IPS-18a (cell line): Measurements from ENCODE around the gene LMX1A.

Experiments
- H3K27ac ChIP-seq: one replicate; pipeline ENCODE4 v1.5.1; 2013; ENCODE audit warnings: low read length
- H3K27me3 ChIP-seq: one replicate; pipeline ENCODE4 v1.6.1; 2013; ENCODE audit warnings: mild to moderate bottlenecking, low read length; ENCODE audit not compliant: control insufficient read depth, insufficient read depth
- H3K36me3 ChIP-seq: one replicate; pipeline ENCODE4 v1.6.1; 2013; ENCODE audit warnings: low read depth, low read length; ENCODE audit not compliant: control insufficient read depth
- H3K4me1 ChIP-seq: one replicate; pipeline ENCODE4 v1.6.1; 2013; ENCODE audit warnings: low read depth, low read length; ENCODE audit not compliant: control insufficient read depth
- H3K4me3 ChIP-seq: one replicate; pipeline ENCODE4 v1.5.1; 2013; ENCODE audit warnings: low read length
- H3K9ac ChIP-seq: one replicate; pipeline ENCODE4 v1.6.1; 2013; ENCODE audit warnings: mild to moderate bottlenecking, low read length, moderate library complexity
- H3K9me3 ChIP-seq: one replicate; pipeline ENCODE4 v1.6.1; 2013; ENCODE audit warnings: low read depth, low read length; ENCODE audit not compliant: control insufficient read depth

The LMX1A gene

GRCh38 chr1:165287781-165288180 is 68.7 kb downstream of the LMX1A start:
- H3K27ac ChIP-seq: no peak overlapping the region
- no peaks in the 10 kb centered on the region for H3K27me3 ChIP-seq
- H3K4me1 ChIP-seq: peaks cover 3% of the 10 kb centered on the region
- no peaks in the 10 kb centered on the region for H3K9me3 ChIP-seq
- no peaks in the 10 kb centered on the region for H3K36me3 ChIP-seq
- no peak overlapping the region for H3K4me3 ChIP-seq
- no peak overlapping the region for H3K9ac ChIP-seq

DNA sequence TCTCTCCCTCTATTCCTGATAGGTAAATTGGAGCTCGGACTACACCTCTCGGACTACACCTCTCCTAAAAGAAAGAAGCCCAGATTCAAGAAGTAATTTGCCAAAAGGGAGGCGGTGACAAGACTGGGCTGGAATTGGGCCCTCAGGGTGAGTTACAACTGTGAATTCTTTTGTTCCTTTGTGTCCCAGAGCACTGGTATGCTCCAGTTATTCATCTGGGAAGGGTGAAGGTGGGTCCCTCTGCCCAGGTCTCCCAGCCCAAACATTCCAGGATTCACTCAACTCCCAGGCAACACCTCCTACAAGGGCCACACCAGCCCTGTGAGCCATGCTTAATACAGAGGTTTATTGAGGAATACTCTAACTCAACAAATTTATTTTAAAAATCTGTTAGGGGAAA is 69.2 kb downstream of the LMX1A start:
- no peak overlapping the region for H3K9ac ChIP-seq
- H3K4me3 ChIP-seq: no peak overlapping the region
- H3K27ac ChIP-seq: no peak overlapping the region
- no peaks in the 10 kb centered on the region for H3K27me3 ChIP-seq
- H3K36me3 ChIP-seq: no peaks in the 10 kb centered on the region
- H3K4me1 ChIP-seq: peaks cover 3% of the 10 kb centered on the region
- H3K9me3 ChIP-seq: no peaks in the 10 kb centered on the region

GRCh38 chr1:165284454-165284853 is 72.1 kb downstream of the LMX1A start:
- Histone ChIP-seq H3K9me3 (no peaks in the 10 kb centered on the region), H3K4me1 (peaks cover 17% of the 10 kb centered on the region), H3K36me3 (no peaks in the 10 kb centered on the region), H3K9ac (no peak overlapping the region), H3K27me3 (no peaks in the 10 kb centered on the region), H3K4me3 (no peak overlapping the region), H3K27ac (no peak overlapping the region)

GRCh38 chr1:165281207-165281901 is 75.2 kb downstream of the LMX1A start:
- H3K27ac ChIP-seq: no peak overlapping the region
- no peaks in the 10 kb centered on the region for H3K36me3 ChIP-seq
- no peaks in the 10 kb centered on the region for H3K27me3 ChIP-seq
- H3K9ac ChIP-seq: no peak overlapping the region
- peaks cover 15% of the 10 kb centered on the region for H3K4me1 ChIP-seq
- no peaks in the 10 kb centered on the region for H3K9me3 ChIP-seq
- no peak overlapping the region for H3K4me3 ChIP-seq

DNA sequence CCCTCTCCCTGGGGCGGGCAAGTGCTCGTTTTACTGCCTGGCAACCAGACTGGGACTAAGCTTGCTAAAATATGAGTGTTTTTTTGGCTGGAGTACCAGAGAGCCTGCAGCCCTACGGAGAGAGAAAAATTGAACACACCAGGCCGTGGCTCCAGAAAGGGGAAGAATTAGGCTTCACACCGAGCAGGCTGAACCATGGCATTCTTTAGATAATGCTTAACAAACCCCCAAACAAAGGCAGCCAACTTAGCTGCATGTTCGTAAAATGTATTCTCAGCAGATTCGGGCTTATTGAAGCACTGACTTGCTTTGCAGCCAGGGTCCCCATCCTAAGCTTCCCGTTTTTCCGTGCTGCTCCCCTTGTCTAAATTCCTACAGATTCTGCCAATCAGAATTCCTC is 76.6 kb downstream of the LMX1A start:
- Histone ChIP-seq H3K27ac (no peak overlapping the region), H3K4me1 (peaks cover 28% of the 10 kb centered on the region), H3K27me3 (no peaks in the 10 kb centered on the region), H3K36me3 (no peaks in the 10 kb centered on the region), H3K4me3 (no peak overlapping the region), H3K9ac (no peak overlapping the region), H3K9me3 (no peaks in the 10 kb centered on the region)

- Histone ChIP-seq H3K27me3 (no peaks in the 10 kb centered on the region), H3K36me3 (no peaks in the 10 kb centered on the region), H3K4me1 (peaks cover 28% of the 10 kb centered on the region), H3K9me3 (no peaks in the 10 kb centered on the region), H3K9ac (no peak overlapping the region), H3K4me3 (no peak overlapping the region), H3K27ac (no peak overlapping the region)
These were observed 80.2 kb downstream of the LMX1A start for GRCh38 chr1:165276314-165276713.

DNA sequence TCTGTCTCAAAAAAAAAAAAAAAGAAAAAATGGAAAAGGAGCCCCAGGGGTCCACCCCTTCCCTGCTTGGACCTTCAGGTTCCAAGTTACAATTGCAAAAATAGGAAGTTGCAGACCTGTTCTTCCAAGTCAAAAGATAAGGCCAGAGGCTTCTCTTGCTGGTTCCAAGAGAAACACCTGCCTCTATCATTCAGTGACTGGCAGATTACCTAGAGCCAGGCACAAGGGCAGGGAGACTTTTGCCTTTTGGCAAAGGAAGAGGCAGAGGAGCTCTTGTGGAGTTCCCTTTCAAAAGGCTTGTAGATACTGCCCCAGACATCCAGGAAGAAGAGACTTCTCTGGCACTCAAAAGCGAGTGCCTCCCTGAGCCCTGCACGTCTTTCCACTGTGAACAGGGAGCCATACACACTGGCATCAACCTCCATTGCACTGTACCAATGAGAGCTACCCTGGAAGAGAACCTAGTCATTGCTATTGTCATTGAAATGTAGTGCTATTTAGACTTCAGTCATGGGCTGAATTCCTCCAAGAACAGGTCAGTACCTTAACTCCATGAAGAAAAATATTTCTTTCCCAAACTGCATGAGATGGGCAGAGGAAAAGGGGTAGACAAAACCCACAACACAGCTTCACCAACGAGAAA is 91.2 kb downstream of the LMX1A start:
- H3K9ac ChIP-seq: no peak overlapping the region

DNA sequence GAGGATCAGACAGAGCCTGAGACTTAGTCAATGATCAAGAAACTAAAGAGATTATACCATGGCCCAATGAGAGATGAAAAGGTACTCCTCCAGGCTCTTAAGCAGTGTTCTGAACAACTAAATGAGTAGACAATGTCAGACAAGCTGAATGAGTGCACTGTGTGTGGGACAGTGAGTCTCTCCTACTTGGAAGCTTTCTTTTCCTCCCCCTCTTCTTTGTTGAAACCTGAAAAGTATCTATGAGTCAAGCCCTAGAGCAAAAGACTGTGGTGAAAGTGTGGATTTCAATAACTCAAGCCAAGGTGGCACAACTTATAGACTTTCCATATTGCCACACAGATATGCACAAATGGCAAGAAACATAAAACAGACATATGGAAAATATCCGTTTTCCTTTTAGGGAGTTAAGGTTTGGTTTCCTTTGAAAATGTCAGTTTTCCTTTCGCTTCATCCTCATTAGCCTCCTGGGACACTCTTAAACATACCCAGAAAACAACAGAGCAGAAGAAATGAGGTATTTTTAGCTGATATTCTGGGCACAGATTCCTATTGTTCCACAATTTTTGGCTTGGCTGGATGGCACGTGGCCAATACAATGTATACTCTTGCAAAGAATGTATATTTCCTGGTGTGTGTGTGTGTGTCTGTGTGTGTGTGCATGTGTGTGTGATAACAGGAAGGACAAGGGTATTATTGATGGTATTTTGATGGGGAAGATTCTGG is 96.6 kb downstream of the LMX1A start:
- H3K27ac ChIP-seq: no peak overlapping the region
- no peak overlapping the region for H3K9ac ChIP-seq
- no peaks in the 10 kb centered on the region for H3K4me1 ChIP-seq
- H3K36me3 ChIP-seq: no peaks in the 10 kb centered on the region
- no peak overlapping the region for H3K4me3 ChIP-seq
- no peaks in the 10 kb centered on the region for H3K27me3 ChIP-seq
- H3K9me3 ChIP-seq: no peaks in the 10 kb centered on the region

More for the DNA sequence above, 91.2 kb downstream of the LMX1A start:
- no peaks in the 10 kb centered on the region for H3K9me3 ChIP-seq
- no peaks in the 10 kb centered on the region for H3K36me3 ChIP-seq
- peaks cover 5% of the 10 kb centered on the region for H3K4me1 ChIP-seq
- H3K27me3 ChIP-seq: no peaks in the 10 kb centered on the region
- no peak overlapping the region for H3K27ac ChIP-seq
- no peak overlapping the region for H3K4me3 ChIP-seq

GRCh38 chr1:165259236-165259635 is 97.3 kb downstream of the LMX1A start:
- Histone ChIP-seq H3K9ac (no peak overlapping the region), H3K27ac (no peak overlapping the region), H3K4me1 (peaks cover 4% of the 10 kb centered on the region), H3K9me3 (no peaks in the 10 kb centered on the region), H3K4me3 (no peak overlapping the region), H3K36me3 (no peaks in the 10 kb centered on the region), H3K27me3 (no peaks in the 10 kb centered on the region)

GRCh38 chr1:165257969-165258459 is 98.5 kb downstream of the LMX1A start:
- H3K4me3 ChIP-seq: no peak overlapping the region
- no peak overlapping the region for H3K27ac ChIP-seq
- H3K9me3 ChIP-seq: no peaks in the 10 kb centered on the region
- peaks cover 13% of the 10 kb centered on the region for H3K4me1 ChIP-seq
- H3K27me3 ChIP-seq: no peaks in the 10 kb centered on the region
- no peak overlapping the region for H3K9ac ChIP-seq
- no peaks in the 10 kb centered on the region for H3K36me3 ChIP-seq

GRCh38 chr1:165254896-165255625 is 101.5 kb downstream of the LMX1A start:
- Histone ChIP-seq H3K27me3 (no peaks in the 10 kb centered on the region), H3K4me1 (peaks cover 13% of the 10 kb centered on the region), H3K4me3 (no peak overlapping the region), H3K36me3 (no peaks in the 10 kb centered on the region), H3K9me3 (no peaks in the 10 kb centered on the region), H3K9ac (no peak overlapping the region), H3K27ac (no peak overlapping the region)
